CD4-positive, alpha-beta T cell (primary cell): ENCODE results near the gene DEPDC5. TPM values are rescaled to one million over a fixed set of nuclear protein-coding genes. Genes with fewer than 3 reads are reported as not detected.

ENCODE experiments used
- ATAC-seq: fragments of 200-7000 bp; cut with Tn5 transposase; one replicate; pipeline ENCODE4 v1.10.0; 2022; ENCODE audit warnings: mild to moderate bottlenecking; ENCODE audit not compliant: poor library complexity
- CTCF ChIA-PET: fragments of 350-600 bp; sonication (Branson Sonifier 250); formaldehyde crosslinking; loops from one replicate; lab custom pipeline; 2021; ENCODE audit warnings: antibody characterized with exemption, inconsistent platforms; lab: Charles Lee
- POLR2A ChIA-PET: fragments of 350-600 bp; sonication (Branson Sonifier 250); formaldehyde crosslinking; loops from one replicate; lab custom pipeline; 2021; ENCODE audit warnings: antibody characterized with exemption, inconsistent platforms; lab: Charles Lee
- DNase-seq, 14 experiments: peaks; one replicate each; pipeline ENCODE4 v3.0.0-alpha.2; 2013 to 2020; ENCODE audit warnings: mixed read lengths in 2 of 14
- H3K27ac ChIP-seq, 2 donors: one replicate each; pipeline versions ENCODE4 v1.5.1 to v1.7.0; 2013; ENCODE audit warnings: low read length in 2 of 2, low read depth in 1 of 2, mild to moderate bottlenecking in 1 of 2
- H3K27me3 ChIP-seq, 2 experiments: 1 replicate in 1 of 2; 2 replicates in 1 of 2; pipeline versions ENCODE4 v1.6.1 to v1.7.0; 2013; ENCODE audit warnings: low read length in 2 of 2, control low read depth in 1 of 2, mild to moderate bottlenecking in 1 of 2, moderate library complexity in 1 of 2; ENCODE audit not compliant: insufficient read depth in 2 of 2, control insufficient read depth in 1 of 2
- H3K36me3 ChIP-seq: one replicate; pipeline ENCODE4 v1.6.1; 2013; ENCODE audit warnings: low read length, control low read depth; ENCODE audit not compliant: insufficient read depth
- H3K4me1 ChIP-seq: one replicate; pipeline ENCODE4 v1.6.1; 2013; ENCODE audit warnings: low read length, control low read depth; ENCODE audit not compliant: insufficient read depth
- H3K4me3 ChIP-seq: one replicate; pipeline ENCODE4 v1.5.1; 2013; ENCODE audit warnings: mild to moderate bottlenecking, low read length, moderate library complexity
- H3K9me3 ChIP-seq, 2 experiments: 1 replicate in 1 of 2; 2 replicates in 1 of 2; pipeline versions ENCODE4 v1.6.1 to v1.7.0; 2013; ENCODE audit warnings: low read length in 2 of 2, mild to moderate bottlenecking in 2 of 2, control low read depth in 1 of 2, moderate library complexity in 1 of 2; ENCODE audit not compliant: control insufficient read depth in 1 of 2, insufficient read depth in 1 of 2
- H3K27ac Mint-ChIP-seq: one replicate; pipeline ENCODE4 v1.8.0; 2020; ENCODE audit warnings: mixed read lengths
- H3K27me3 Mint-ChIP-seq: one replicate; pipeline ENCODE4 v1.8.0; 2021; ENCODE audit warnings: mixed read lengths
- H3K36me3 Mint-ChIP-seq: one replicate; pipeline ENCODE4 v1.8.0; 2021; ENCODE audit warnings: low read depth, mixed read lengths
- H3K4me1 Mint-ChIP-seq: one replicate; pipeline ENCODE4 v1.8.0; 2021; ENCODE audit warnings: low read depth, mixed read lengths
- H3K4me3 Mint-ChIP-seq: one replicate; pipeline ENCODE4 v1.8.0; 2020; ENCODE audit warnings: mild to moderate bottlenecking, mixed read lengths
- H3K9me3 Mint-ChIP-seq: one replicate; pipeline ENCODE4 v1.8.0; 2020; ENCODE audit warnings: mixed read lengths
- CTCF ChIP-seq: fragments of 200-600 bp; IDR thresholded peaks from one replicate; pipeline ENCODE4 v1.8.0; 2022; ENCODE audit warnings: antibody characterized with exemption, mild to moderate bottlenecking
- intact Hi-C, 2 experiments: fragments of 100-400 bp; cut with DNase I in 1 of 2; cut with micrococcal nuclease in 1 of 2; formaldehyde crosslinking; loops; one replicate each; pipeline versions ENCODE4 v1.15.1 to v1.9.0; 2023 to 2025; cut with DNase I, micrococcal nuclease
- total RNA-seq, 174 experiments: library from RNA in 2 of 174; stranded (reverse) in 2 of 174; gene quantifications; one replicate each; pipeline ENCODE4 v1.2.3 and lab custom pipeline; 2021 to 2026

The DEPDC5 gene
- total RNA-seq, 2 experiments from 2014 or later, result 32.9 to 36.6 TPM

DNA sequence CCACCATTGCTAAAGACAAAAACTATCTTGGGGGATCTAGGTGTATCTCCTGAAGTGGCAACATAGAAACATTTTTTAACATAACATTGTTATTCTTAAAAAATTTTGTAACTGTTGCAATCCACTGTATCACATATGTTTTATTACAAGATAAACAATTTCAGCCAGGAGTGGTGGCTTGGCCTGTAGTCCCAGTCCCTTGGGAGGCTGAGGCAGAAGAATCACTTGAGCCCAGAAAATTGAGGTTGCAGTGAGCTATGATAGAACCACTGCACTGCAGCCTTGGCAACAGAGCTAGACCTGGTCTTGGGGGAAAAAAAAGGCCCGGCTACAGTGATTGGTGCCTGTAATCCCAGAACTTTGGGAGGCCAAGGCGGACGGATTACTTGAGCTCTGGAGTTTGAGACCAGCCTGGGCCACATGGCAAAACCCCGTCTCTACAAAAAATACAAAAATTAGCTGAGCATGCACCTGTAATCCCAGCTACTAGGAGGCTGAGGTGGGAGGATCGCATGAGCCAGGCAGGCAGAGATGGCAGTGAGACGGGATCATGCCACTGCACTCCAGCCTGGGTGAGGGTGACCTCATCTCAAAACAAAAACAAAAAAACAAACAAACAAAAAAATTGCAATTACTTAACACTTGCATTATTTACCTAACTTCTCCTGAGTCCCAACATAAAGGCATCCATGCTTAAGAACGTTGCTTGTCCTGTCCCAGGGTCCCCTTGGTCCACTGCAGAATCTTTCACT is 1.5 kb upstream of the DEPDC5 start:
- Histone ChIP-seq H3K27ac (no peak overlapping the region), H3K36me3 (peaks cover 7% of the 10 kb centered on the region), H3K4me3 (no peak overlapping the region), H3K9me3 (no peaks in the 10 kb centered on the region), H3K4me1 (peaks cover 46% of the 10 kb centered on the region), H3K27me3 (no peaks in the 10 kb centered on the region)
- peak overlapping the region; percentile 94 for H3K4me3 Mint-ChIP-seq
- H3K9me3 Mint-ChIP-seq, result no peaks in the 10 kb centered on the region
- ChIA-PET POLR2A (interaction anchor here (0.9 to 2.0 kb wide), 2 partner anchors 75 to 461 kb away, joined by 3 to 12 read pairs; no protein-coding TSS in a partner anchor), CTCF (no interaction called here)
- ATAC-seq (no peak), DNase-seq (peak in 1 of 14 experiments; percentile 19)
- H3K4me1 Mint-ChIP-seq, result peaks cover 64% of the 10 kb centered on the region
- peaks cover 19% of the 10 kb centered on the region for H3K36me3 Mint-ChIP-seq
- H3K27me3 Mint-ChIP-seq, result no peaks in the 10 kb centered on the region
- TF ChIP-seq CTCF, result no peak
- intact Hi-C loops, result loop anchor here (2.0 to 10.0 kb wide), 11 partner anchors 75 to 1985 kb away; partner anchors contain the start of genes DRG1 (in 1 of the 2), FBXO7 (in 1 of the 2), PATZ1 (in 1 of the 2) and PES1 (in 1 of the 2)
- H3K27ac Mint-ChIP-seq, result peak overlapping the region; percentile 99

DNA sequence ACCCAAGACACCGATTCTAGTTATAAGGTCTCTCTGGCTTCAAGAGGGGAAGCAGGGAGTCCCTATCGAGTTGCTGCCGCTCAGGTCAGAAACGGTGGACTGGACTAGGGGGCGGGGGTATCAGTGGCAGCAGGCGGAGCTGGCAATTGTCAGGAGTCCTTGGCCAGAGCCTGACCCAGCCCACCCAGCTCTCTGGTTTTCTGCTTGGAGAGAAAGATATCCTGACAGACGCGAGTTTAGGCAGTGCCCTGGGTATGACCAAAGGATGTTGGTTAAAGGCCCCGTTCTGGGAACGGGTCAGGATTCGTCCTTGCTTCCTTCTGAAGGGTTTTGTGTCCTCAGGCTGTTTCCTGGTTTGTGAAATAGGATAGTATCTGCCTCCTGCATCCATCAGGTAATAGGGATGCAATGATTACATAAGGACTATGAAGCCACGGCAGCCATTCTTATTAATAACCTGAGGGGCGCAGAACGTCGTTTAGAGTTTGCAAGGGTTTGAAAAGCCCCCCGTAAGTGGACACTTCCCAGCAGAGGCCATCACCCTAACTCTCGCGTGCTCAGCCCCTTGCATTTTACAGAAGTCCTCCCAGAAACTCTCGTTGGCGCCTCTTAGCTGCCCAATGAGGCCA is 700 bp upstream of the DEPDC5 start:
- H3K4me1 ChIP-seq, result peaks cover 43% of the 10 kb centered on the region
- ATAC-seq, result no peak
- H3K27me3 Mint-ChIP-seq, result no peaks in the 10 kb centered on the region
- H3K36me3 Mint-ChIP-seq, result peaks cover 15% of the 10 kb centered on the region
- H3K9me3 Mint-ChIP-seq, result no peaks in the 10 kb centered on the region
- peaks cover 55% of the 10 kb centered on the region for H3K4me1 Mint-ChIP-seq
- ChIA-PET CTCF (interaction anchor here (0.6 to 1.5 kb wide), 3 partner anchors 87 to 217 kb away, joined by 4 to 5 read pairs (median 4); no protein-coding TSS in a partner anchor), POLR2A (interaction anchor here (0.7 to 2.0 kb wide), 9 partner anchors 9 to 724 kb away, joined by 3 to 19 read pairs (median 3); partner anchors contain the start of gene PISD)
- no peak for TF ChIP-seq CTCF
- H3K27ac Mint-ChIP-seq, result peak overlapping the region; percentile 99
- H3K27ac ChIP-seq, result peak overlapping the region; percentile 76 to 94
- H3K4me3 ChIP-seq, result peak overlapping the region; percentile 94
- intact Hi-C loops, result loop anchor here (1.0 to 10.0 kb wide), 13 partner anchors 76 to 1986 kb away; partner anchors contain the start of genes DRG1 (in 1 of the 2), FBXO7 (in 1 of the 2), PATZ1 (in 1 of the 2) and PES1 (in 1 of the 2)
- H3K4me3 Mint-ChIP-seq, result peak overlapping the region; percentile 94
- DNase-seq, result peak in 5 of 14 experiments; percentile 1 to 37 (median 4)
- H3K36me3 ChIP-seq, result peaks cover 3% of the 10 kb centered on the region
- no peaks in the 10 kb centered on the region for H3K27me3 ChIP-seq
- H3K9me3 ChIP-seq, result no peaks in the 10 kb centered on the region

DNA sequence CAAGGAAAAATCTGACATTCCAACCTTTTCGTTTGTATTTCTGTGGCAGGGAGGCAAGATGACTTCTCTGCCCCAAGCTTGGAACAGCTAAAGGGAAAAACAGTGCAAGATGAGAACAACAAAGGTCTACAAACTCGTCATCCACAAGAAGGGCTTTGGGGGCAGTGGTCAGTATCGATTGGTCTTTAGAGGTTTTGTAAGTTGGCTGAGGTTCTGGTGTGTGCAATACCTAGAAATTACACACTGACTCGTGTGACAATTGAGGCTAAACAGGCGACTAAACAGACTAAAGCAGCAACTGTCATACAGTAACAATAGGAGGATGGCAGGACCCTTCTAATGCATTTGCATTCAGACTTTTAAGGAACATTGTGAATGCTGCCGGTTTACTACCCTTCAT is 994 bp downstream of the DEPDC5 start:
- ChIA-PET POLR2A (no interaction called here), CTCF (interaction anchor here (0.9 to 1.2 kb wide), 2 partner anchors 9 to 89 kb away, joined by 3 to 4 read pairs; no protein-coding TSS in a partner anchor)
- ATAC-seq (no peak), DNase-seq (peak in 1 of 14 experiments; percentile 11)
- peak overlapping the region; percentile 94 for H3K4me3 Mint-ChIP-seq
- H3K27me3 ChIP-seq, result no peaks in the 10 kb centered on the region
- peak overlapping the region; percentile 99 for H3K27ac Mint-ChIP-seq
- no peaks in the 10 kb centered on the region for H3K27me3 Mint-ChIP-seq
- no peaks in the 10 kb centered on the region for H3K9me3 Mint-ChIP-seq
- peaks cover 40% of the 10 kb centered on the region for H3K4me1 Mint-ChIP-seq
- intact Hi-C loops, result loop anchor here (5.0 to 10.0 kb wide), 10 partner anchors 78 to 1988 kb away; partner anchors contain the start of genes DRG1 (in 1 of the 2), FBXO7 (in 1 of the 2), PES1 (in 1 of the 2) and RNF185 (in 1 of the 2)
- peaks cover 9% of the 10 kb centered on the region for H3K36me3 ChIP-seq
- H3K27ac ChIP-seq, result no peak overlapping the region
- peaks cover 30% of the 10 kb centered on the region for H3K4me1 ChIP-seq
- no peak for TF ChIP-seq CTCF
- H3K9me3 ChIP-seq, result no peaks in the 10 kb centered on the region
- no peak overlapping the region for H3K4me3 ChIP-seq
- H3K36me3 Mint-ChIP-seq, result peaks cover 25% of the 10 kb centered on the region
